HepG2 (cell line): ENCODE results near the gene TBCD. TPM values are rescaled to one million over a fixed set of nuclear protein-coding genes. Genes with fewer than 3 reads are reported as not detected.

Source experiments
- ATAC-seq: fragments of 200-7000 bp; cut with Tn5 transposase; 3 replicates; pipeline ENCODE4 v1.9.1; 2020; ENCODE audit warnings: mild to moderate bottlenecking, moderate library complexity
- BruUV-seq: library from RNA; stranded (reverse); fragments of 400-500 nt; replicated peaks from 2 replicates; lab custom pipeline; 2021; lab: Mats Ljungman, UMichigan
- CTCF ChIA-PET: fragments of 300-600 bp; formaldehyde crosslinking; extraction: SDS; loops from one replicate; lab custom pipeline; 2021; ENCODE audit warnings: low total read pairs, inconsistent platforms, low intra/inter-chr PET ratio; lab: Yijun Ruan, JAX
- POLR2A ChIA-PET: fragments of 350-600 bp; sonication (Branson Sonifier 250); formaldehyde crosslinking; loops from one replicate; lab custom pipeline; 2020; ENCODE audit warnings: antibody characterized with exemption, inconsistent platforms; lab: Yijun Ruan, JAX
- DNase-seq: peaks from one replicate; pipeline ENCODE4 v3.0.0-alpha.2; 2015; ENCODE audit warnings: low spot score
- FAIRE-seq: peaks from 3 replicates; lab custom pipeline; 2011; peaks lifted over from hg19 to GRCh38; lab: Jason Lieb, UNC
- H2AFZ ChIP-seq: one replicate; pipeline ENCODE4 v1.6.1; 2011; ENCODE audit warnings: low read length, inconsistent platforms
- H3K27ac ChIP-seq: fragments of 300-600 bp; 3 replicates; pipeline ENCODE4 v1.8.0; 2011; ENCODE audit warnings: mixed run types, mild to moderate bottlenecking, mixed read lengths, low read length, inconsistent platforms; ENCODE audit not compliant: insufficient read depth; ENCODE audit errors: extremely low read length
- H3K27me3 ChIP-seq, 2 experiments: fragments of 200-600 bp in 1 of 2; 2 replicates in 1 of 2; 3 replicates in 1 of 2; pipeline versions ENCODE4 v1.6.0 to v1.8.0; 2011; ENCODE audit warnings: low read length in 2 of 2, mild to moderate bottlenecking in 2 of 2, moderate library complexity in 2 of 2, inconsistent platforms in 1 of 2; ENCODE audit not compliant: insufficient read depth in 2 of 2, control insufficient read depth in 1 of 2
- H3K36me3 ChIP-seq, 2 experiments: fragments of 200-600 bp in 1 of 2; replicated peaks in 1 of 2; 2 replicates in 1 of 2; 3 replicates in 1 of 2; pipeline versions ENCODE4 v1.5.1 to v1.8.0; 2011; ENCODE audit warnings: low read length in 2 of 2, inconsistent platforms in 1 of 2; ENCODE audit not compliant: insufficient read depth in 2 of 2, control insufficient read depth in 1 of 2
- H3K4me1 ChIP-seq: 2 replicates; pipeline ENCODE4 v1.5.1; 2012; ENCODE audit warnings: low read length, inconsistent platforms; ENCODE audit not compliant: insufficient read depth
- H3K4me2 ChIP-seq: 2 replicates; pipeline ENCODE4 v1.6.0; 2011; ENCODE audit warnings: low read depth, low read length, inconsistent platforms
- H3K4me3 ChIP-seq, 3 experiments: fragments of 200-600 bp in 1 of 3; sonication (generic), shearing (Covaris generic) in 1 of 3; replicated peaks in 1 of 3; 2 replicates each; pipeline ENCODE4 v1.5.1; 2011 to 2016; ENCODE audit warnings: low read length in 3 of 3, inconsistent platforms in 2 of 3, low read depth in 2 of 3, mild to moderate bottlenecking in 2 of 3, control low read depth in 1 of 3, mixed read lengths in 1 of 3; ENCODE audit not compliant: insufficient read depth in 1 of 3
- H3K79me2 ChIP-seq: one replicate; pipeline ENCODE4 v1.6.1; 2011; ENCODE audit warnings: low read length, inconsistent platforms; ENCODE audit not compliant: insufficient read depth
- H3K9ac ChIP-seq: 2 replicates; pipeline ENCODE4 v1.6.0; 2011; ENCODE audit warnings: mild to moderate bottlenecking, low read depth, low read length, inconsistent platforms; ENCODE audit not compliant: insufficient read depth
- H3K9me3 ChIP-seq: 2 replicates; pipeline ENCODE4 v1.5.1; 2012; ENCODE audit warnings: mild to moderate bottlenecking, low read length
- H4K20me1 ChIP-seq: 2 replicates; pipeline ENCODE4 v1.6.0; 2011; ENCODE audit warnings: inconsistent platforms, mild to moderate bottlenecking, low read length, moderate library complexity; ENCODE audit not compliant: insufficient read depth
- HDAC1 ChIP-seq: sonication (generic); formaldehyde crosslinking; IDR thresholded peaks from 2 replicates; pipeline ENCODE4 v1.5.1; 2020; ENCODE audit warnings: mild to moderate bottlenecking, missing genetic modification reagents
- MED1 ChIP-seq: sonication (generic); formaldehyde crosslinking; IDR thresholded peaks from 2 replicates; pipeline ENCODE4 v1.4.0; 2020; ENCODE audit warnings: missing genetic modification reagents
- MYPOP ChIP-seq: sonication (generic); formaldehyde crosslinking; IDR thresholded peaks from 2 replicates; pipeline ENCODE4 v1.8.1; 2023; ENCODE audit warnings: mild to moderate bottlenecking, moderate library complexity, missing genetic modification reagents
- PAF1 ChIP-seq: IDR thresholded peaks from 2 replicates; pipeline ENCODE4 v1.6.1; 2016; ENCODE audit warnings: missing genetic modification reagents, missing compliant biosample characterization
- PAXIP1 ChIP-seq: sonication (generic); formaldehyde crosslinking; conservative IDR thresholded peaks from 2 replicates; pipeline ENCODE4 v1.4.0; 2020; ENCODE audit warnings: mild to moderate bottlenecking, missing genetic modification reagents, moderate library complexity
- SIX1 ChIP-seq: sonication (generic); formaldehyde crosslinking; IDR thresholded peaks from 2 replicates; pipeline ENCODE4 v1.4.0; 2020; ENCODE audit warnings: missing genetic modification reagents, borderline replicate concordance
- TBX3 ChIP-seq: fragments of 450-650 bp; IDR thresholded peaks from 2 replicates; pipeline ENCODE4 v1.6.1; 2017; ENCODE audit warnings: antibody characterized with exemption, mild to moderate bottlenecking, inconsistent platforms, borderline replicate concordance
- ZBTB10 ChIP-seq: sonication (generic); formaldehyde crosslinking; IDR thresholded peaks from 2 replicates; pipeline ENCODE4 v1.4.0; 2020; ENCODE audit warnings: missing genetic modification reagents, borderline replicate concordance
- ZNF446 ChIP-seq: sonication (generic); formaldehyde crosslinking; IDR thresholded peaks from 2 replicates; pipeline ENCODE4 v1.5.0; 2020; ENCODE audit warnings: mild to moderate bottlenecking, missing genetic modification reagents
- ZNF703 ChIP-seq: sonication (generic); formaldehyde crosslinking; IDR thresholded peaks from 2 replicates; pipeline ENCODE4 v1.5.1; 2020; ENCODE audit warnings: missing genetic modification reagents, mild to moderate bottlenecking, moderate library complexity, borderline replicate concordance
- ZNF784 ChIP-seq: sonication (generic); formaldehyde crosslinking; IDR thresholded peaks from 2 replicates; pipeline ENCODE4 v1.5.1; 2020; ENCODE audit warnings: missing genetic modification reagents, mild to moderate bottlenecking, borderline replicate concordance
- WGBS: methylation state at CpG from one replicate; pipeline ENCODE4 v1.1.6; 2017; ENCODE audit warnings: low lambda C conversion rate; 5-methylcytosine and 5-hydroxymethylcytosine counted together
- in situ Hi-C: cut with HindIII; loops from 2 replicates; pipeline ENCODE4 v1.10.0; 2017; ENCODE audit warnings: low pct_unique_long_range_greater_than_20kb; ENCODE audit not compliant: extremely low pct_ligation_motif_present
- intact Hi-C: fragments of 100-400 bp; cut with micrococcal nuclease; formaldehyde crosslinking; loops from one replicate; pipeline ENCODE4 v1.10.0; 2022; ENCODE audit not compliant: unreplicated experiment
- polyA plus RNA-seq, 8 experiments: library from polyadenylated mRNA; depleted of rRNA in 3 of 8; stranded (reverse) in 7 of 8; unstranded in 1 of 8; fragments of >200 nt; fragmentation: Illumina TruSeq in 4 of 8; extraction: Trizol in 4 of 8; gene quantifications; 2 replicates each; pipeline versions ENCODE4 v1.2.1 to v1.2.3, GENCODE V29; 2011 to 2016; ENCODE audit warnings: low read depth in 4 of 8, missing spikeins in 1 of 8, mixed read lengths in 1 of 8; ENCODE audit not compliant: insufficient read depth in 1 of 8
- total RNA-seq, 5 experiments: library from RNA; depleted of rRNA; stranded (reverse); fragments of >200 nt; fragmentation: Illumina TruSeq; extraction: Trizol; gene quantifications; 2 replicates each; pipeline ENCODE4 v1.2.3, GENCODE V29; 2016; ENCODE audit warnings: low read depth in 1 of 5

The TBCD gene
- total and polyA plus RNA-seq, 2 of the 13 experiments (the other 11 are each of a cell fraction or from before 2014, with no cell fraction given): 33.9 to 54.8 TPM

- no peaks in the 10 kb centered on the region for H3K27me3 ChIP-seq
- H4K20me1 ChIP-seq: no peaks in the 10 kb centered on the region
- H3K27ac ChIP-seq: peak overlapping the region; percentile 89
- BruUV-seq: TSS peak; percentile 43
- 36% methylated on average over 27 of the region's 28 CpGs for WGBS
- peak overlapping the region; percentile 78 for H3K4me2 ChIP-seq
- no peaks in the 10 kb centered on the region for H3K79me2 ChIP-seq
- DNase-seq: peak; percentile 92
- H2AFZ ChIP-seq: no peak overlapping the region
- ChIA-PET POLR2A (interaction anchor here (1.2 to 2.0 kb wide), 3 partner anchors 8 to 15 kb away, joined by 4 to 11 read pairs (median 6); no protein-coding TSS in a partner anchor), CTCF (no interaction called here)
- H3K9me3 ChIP-seq: no peaks in the 10 kb centered on the region
- peak overlapping the region; percentile 64 for H3K9ac ChIP-seq
- peak; percentile 80 for FAIRE-seq
- H3K36me3 ChIP-seq: peaks cover 3 to 17% of the 10 kb centered on the region in 2 experiments; a peak in 4 of 5 replicates
- peaks cover 49% of the 10 kb centered on the region for H3K4me1 ChIP-seq
- peak; percentile 70 for ATAC-seq
- peak overlapping the region in 2 of 3 experiments; percentile 5 to 60; a peak in 3 of 6 replicates for H3K4me3 ChIP-seq
- in situ Hi-C loops: no loop called here
- intact Hi-C loops: no loop called here
- no peak for TF ChIP-seq SIX1
- TF ChIP-seq ZNF446 (CRISPR knock-in tag): no peak
- TF ChIP-seq TBX3: peak; percentile 82
- 0 out of 2 replicates have a peak, but pooled peaks have one; percentile 9 for TF ChIP-seq MED1 (CRISPR knock-in tag)
- 0 out of 2 replicates have a peak, but pooled peaks have one; percentile 23 for TF ChIP-seq ZNF784 (CRISPR knock-in tag)
- TF ChIP-seq PAF1 (CRISPR knock-in tag): no peak
- peak; percentile 61; the same call in 1 of the 2 replicates for TF ChIP-seq MYPOP (CRISPR knock-in tag)
- no peak for TF ChIP-seq ZNF703
- TF ChIP-seq ZBTB10: no peak
- TF ChIP-seq PAXIP1 (CRISPR knock-in tag): peak; percentile 82
- TF ChIP-seq HDAC1: peak; percentile 67
Measured at GRCh38 chr17:82889496-82890338, 137.9 kb downstream of the TBCD start.
